Heart right ventricle (tissue), 16 donors: Measurements from ENCODE around the gene LMX1A. TPM values are rescaled to one million over a fixed set of nuclear protein-coding genes. Genes with fewer than 3 reads are reported as not detected.

ENCODE experiments used
- ATAC-seq, 8 donors: fragments of 200-7000 bp; cut with Tn5 transposase; one replicate each; pipeline ENCODE4 v1.9.1; 2020; ENCODE audit warnings: mild to moderate bottlenecking in 8 of 8, moderate library complexity in 8 of 8, moderate number of reproducible peaks in 1 of 8
- DNase-seq, 2 donors: peaks; one replicate each; pipeline ENCODE4 v3.0.0-alpha.2; 2020
- H3K27ac ChIP-seq, 10 donors: fragments of 200-600 bp; sonication (generic) in 2 of 10; one replicate each; pipeline versions ENCODE4 v1.5.0 to v1.8.0; 2020 to 2022; ENCODE audit warnings: mild to moderate bottlenecking in 3 of 10
- H3K27me3 ChIP-seq, 7 donors: fragments of 200-600 bp; one replicate each; pipeline ENCODE4 v1.8.0; 2021 to 2022; ENCODE audit warnings: mild to moderate bottlenecking in 2 of 7
- H3K36me3 ChIP-seq, 9 donors: fragments of 200-600 bp; sonication (generic) in 1 of 9; one replicate each; pipeline versions ENCODE4 v1.5.0 to v1.8.0; 2020 to 2022; ENCODE audit warnings: mild to moderate bottlenecking in 2 of 9
- H3K4me1 ChIP-seq, 9 donors: fragments of 200-600 bp; sonication (generic) in 1 of 9; one replicate each; pipeline versions ENCODE4 v1.5.0 to v1.8.0; 2020 to 2022; ENCODE audit warnings: mild to moderate bottlenecking in 4 of 9
- H3K4me3 ChIP-seq, 10 donors: fragments of 200-600 bp; sonication (generic) in 2 of 10; one replicate each; pipeline versions ENCODE4 v1.5.0 to v1.8.0; 2020 to 2022; ENCODE audit warnings: mild to moderate bottlenecking in 7 of 10, moderate library complexity in 2 of 10
- H3K9me3 ChIP-seq, 11 donors: fragments of 200-600 bp in 10 of 11; sonication (generic) in 2 of 11; one replicate each; pipeline versions ENCODE4 v1.5.0 to v1.8.0; 2013 to 2022; ENCODE audit warnings: mild to moderate bottlenecking in 2 of 11, control low read depth in 1 of 11, moderate library complexity in 1 of 11
- CTCF ChIP-seq, 9 donors: fragments of 200-600 bp; sonication (generic) in 2 of 9; IDR thresholded peaks; one replicate each; pipeline versions ENCODE4 v1.5.0 to v1.8.0; 2021 to 2022; ENCODE audit warnings: antibody characterized with exemption in 9 of 9, mild to moderate bottlenecking in 5 of 9, moderate library complexity in 1 of 9
- WGBS, 2 donors: extraction: QIAGEN DNeasy Blood & Tissue Kit; methylation state at CpG; one replicate each; pipeline ENCODE4 v1.1.7; 2013; ENCODE audit warnings: inconsistent platforms in 1 of 2; 5-methylcytosine and 5-hydroxymethylcytosine counted together
- intact Hi-C, 10 donors: fragments of 100-400 bp; cut with DNase I; formaldehyde crosslinking; loops; one replicate each; pipeline versions ENCODE4 v1.11.1 to v1.14.2; 2022
- polyA plus RNA-seq, 2 donors: library from polyadenylated mRNA; stranded (reverse); fragments of 200-250 nt; gene quantifications; one replicate each; pipeline ENCODE4 v1.2.3, GENCODE V29; 2013
- total RNA-seq, 10 donors: library from RNA; stranded (reverse); fragmentation: NEBNext Ultra II Directional in 3 of 10; extraction: Animal tissue kit (Norgen Biotek cat#: 25700) in 3 of 10; gene quantifications; one replicate each; pipeline versions ENCODE4 v1.2.1 to v1.2.4, GENCODE V29; 2021 to 2023
- donor health status: Arrhythmogenic right ventricular cardiomyopathy.
- donor health status: ischemic (EF 13 %, LVEDD 7.1; RV severe dilation, severe dysfunction).
- donor health status: healthy with polysubstance abuse.
- donor health status: DM: no; HTN: yes; CAD: no.
- donor health status: DM: no; HTN: no; CAD: no.
- donor health status: ischemic (EF 25% LVEDD 6.9; RV normal size, moderate dysfunction).
- donor health status: ischemic (EF 25% LVEDD 5.7; RV mildly dilated, moderate dysfunction).
- donor health status: healthy.
- donor health status: DM: yes; HTN: yes; CAD: no.
- donor health status: Ischemic cardiomyopathy.
- donor health status: ischemic (EF 35%, LVEDD 5.7; RV mildly dilated, moderate dysfunction).
- donor health status: nonischemic (EF 11% LVEDD 7.7; RV severe dilation, severe dysfunction).
- donor health status: DM: yes; HTN: yes; CAD: no.
- donor health status: PGD.
- donor health status: ischemic (EF 29% LVEDD 5.4; RV normal size, mild dysfunction).
- donor health status: nonischemic (EF 23%, LVEDD 6.1; RV moderate dilation, normal function).

LMX1A gene
- total and polyA plus RNA-seq, 12 donors = 0.04 to 0.19 (median 0.14) TPM; not detected in 9

- no peaks in the 10 kb centered on the region for H3K9me3 ChIP-seq
- no peaks in the 10 kb centered on the region for H3K4me1 ChIP-seq
- no peaks in the 10 kb centered on the region for H3K36me3 ChIP-seq
- H3K27me3 ChIP-seq = peaks cover 0 to 76% (median 56%) of the 10 kb centered on the region in 7 donors
- ATAC-seq (peak in 1 of 8 donors; percentile 34), DNase-seq (no peak)
- no peak overlapping the region for H3K27ac ChIP-seq
- H3K4me3 ChIP-seq = no peak overlapping the region
- TF ChIP-seq CTCF (IDR thresholded peaks at IDR 0.05) = no peak
- WGBS, 2 donors = 69 to 81% methylated on average over 2 of the region's 2 CpGs
- intact Hi-C loops = no loop called here
Measured at GRCh38 chr1:165342587-165342986, 13.9 kb downstream of the LMX1A start.

- intact Hi-C loops = no loop called here
- Histone ChIP-seq H3K9me3 (no peaks in the 10 kb centered on the region), H3K4me1 (no peaks in the 10 kb centered on the region), H3K36me3 (no peaks in the 10 kb centered on the region), H3K27ac (no peak overlapping the region), H3K4me3 (no peak overlapping the region), H3K27me3 (peaks cover 0 to 71% (median 52%) of the 10 kb centered on the region in 7 donors)
- no peak for DNase-seq
- peak in 1 of 8 donors; percentile 38 for ATAC-seq
- WGBS, 2 donors = 63 to 64% methylated on average over 2 of the region's 2 CpGs
- TF ChIP-seq CTCF (IDR thresholded peaks at IDR 0.05) = no peak
Measured at GRCh38 chr1:165342168-165342567, 14.3 kb downstream of the LMX1A start.

- ATAC-seq (no peak), DNase-seq (no peak)
- Histone ChIP-seq H3K9me3 (no peaks in the 10 kb centered on the region), H3K4me3 (no peak overlapping the region), H3K4me1 (no peaks in the 10 kb centered on the region), H3K27ac (no peak overlapping the region), H3K36me3 (no peaks in the 10 kb centered on the region), H3K27me3 (peaks cover 0 to 41% (median 24%) of the 10 kb centered on the region in 7 donors)
- intact Hi-C loops = no loop called here
- 88 to 95% methylated on average over 5 of the region's 5 CpGs for WGBS, 2 donors
- TF ChIP-seq CTCF (IDR thresholded peaks at IDR 0.05) = no peak
Measured at GRCh38 chr1:165339164-165339563, 17.4 kb downstream of the LMX1A start.

GRCh38 chr1:165330483-165330882 lies 26.0 kb downstream of the LMX1A start:
- no peak for TF ChIP-seq CTCF (IDR thresholded peaks at IDR 0.05)
- H3K4me1 ChIP-seq = no peaks in the 10 kb centered on the region
- H3K9me3 ChIP-seq = peaks cover 0 to 10% (median 0%) of the 10 kb centered on the region in 11 donors
- DNase-seq (no peak), ATAC-seq (no peak)
- intact Hi-C loops = no loop called here
- peaks cover 0 to 22% (median 9%) of the 10 kb centered on the region in 7 donors for H3K27me3 ChIP-seq
- 46 to 56% methylated on average over 3 of the region's 3 CpGs for WGBS, 2 donors
- no peak overlapping the region for H3K4me3 ChIP-seq
- no peaks in the 10 kb centered on the region for H3K36me3 ChIP-seq
- H3K27ac ChIP-seq = no peak overlapping the region
